HepG2 (cell line): ENCODE data around the gene PAFAH1B2. TPM values are rescaled to one million over a fixed set of nuclear protein-coding genes. Genes with fewer than 3 reads are reported as not detected.

ENCODE experiments used
- BHLHE40 ChIP-seq: IDR thresholded peaks from 2 replicates; pipeline ENCODE4 v1.6.1; 2011; ENCODE audit warnings: low read length, improper control_type of control experiment
- CENPBD1 ChIP-seq: sonication (generic); formaldehyde crosslinking; IDR thresholded peaks from 2 replicates; pipeline ENCODE4 v1.8.0; 2022; ENCODE audit warnings: missing genetic modification reagents, low read depth, mild to moderate bottlenecking, borderline replicate concordance
- HES4 ChIP-seq: sonication (generic); formaldehyde crosslinking; IDR thresholded peaks from 2 replicates; pipeline ENCODE4 v1.9.0; 2021; ENCODE audit warnings: mild to moderate bottlenecking, missing genetic modification reagents, borderline replicate concordance
- HNRNPL ChIP-seq: fragments of 200-400 bp; formaldehyde crosslinking; IDR thresholded peaks from 2 replicates; pipeline ENCODE4 v1.6.1; 2017; ENCODE audit warnings: mild to moderate bottlenecking, low read depth, low read length
- IRX3 ChIP-seq: sonication (generic); formaldehyde crosslinking; IDR thresholded peaks from 2 replicates; pipeline ENCODE4 v1.8.1; 2023; ENCODE audit warnings: mild to moderate bottlenecking, low read depth, missing genetic modification reagents, borderline replicate concordance
- JARID2 ChIP-seq: sonication (generic); formaldehyde crosslinking; IDR thresholded peaks from 2 replicates; pipeline ENCODE4 v1.8.1; 2023; ENCODE audit warnings: missing genetic modification reagents, inconsistent platforms; ENCODE audit not compliant: insufficient replicate concordance
- KLF15 ChIP-seq: sonication (generic); formaldehyde crosslinking; IDR thresholded peaks from 2 replicates; pipeline ENCODE4 v1.8.1; 2023; ENCODE audit warnings: borderline replicate concordance, mild to moderate bottlenecking, inconsistent platforms, missing genetic modification reagents, mixed read lengths
- LCORL ChIP-seq, 2 experiments: fragments of 450-650 bp in 1 of 2; sonication (generic) in 1 of 2; formaldehyde crosslinking in 1 of 2; IDR thresholded peaks; 2 replicates each; pipeline versions ENCODE4 v1.5.0 to v1.6.1; 2017 to 2020; ENCODE audit warnings: antibody characterized with exemption in 1 of 2, missing genetic modification reagents in 1 of 2
- PRDM15 ChIP-seq: sonication (generic); formaldehyde crosslinking; IDR thresholded peaks from 2 replicates; pipeline ENCODE4 v1.4.0; 2020; ENCODE audit warnings: missing genetic modification reagents
- SMYD3 ChIP-seq: sonication (generic); formaldehyde crosslinking; IDR thresholded peaks from 2 replicates; pipeline ENCODE4 v1.8.1; 2023; ENCODE audit warnings: mild to moderate bottlenecking, missing genetic modification reagents
- SRF ChIP-seq: IDR thresholded peaks from 2 replicates; pipeline ENCODE4 v1.6.1; 2011; ENCODE audit warnings: mild to moderate bottlenecking, low read depth, low read length, moderate library complexity
- U2AF2 ChIP-seq: fragments of 200-400 bp; formaldehyde crosslinking; IDR thresholded peaks from 2 replicates; pipeline ENCODE4 v1.6.1; 2017; ENCODE audit warnings: low read depth, mild to moderate bottlenecking, low read length
- ZFX ChIP-seq: sonication (generic); formaldehyde crosslinking; IDR thresholded peaks from 2 replicates; pipeline ENCODE4 v1.4.0; 2020; ENCODE audit warnings: mild to moderate bottlenecking, low read depth, missing genetic modification reagents, moderate library complexity
- ZGPAT ChIP-seq: IDR thresholded peaks from 2 replicates; pipeline ENCODE4 v1.6.1; 2016; ENCODE audit warnings: mild to moderate bottlenecking
- ZNF143 ChIP-seq: sonication (generic); formaldehyde crosslinking; IDR thresholded peaks from 2 replicates; pipeline ENCODE4 v1.4.0; 2020; ENCODE audit warnings: missing genetic modification reagents
- ZNF234 ChIP-seq: sonication (generic); formaldehyde crosslinking; conservative IDR thresholded peaks from 2 replicates; pipeline ENCODE4 v1.5.1; 2020; ENCODE audit warnings: mild to moderate bottlenecking, missing genetic modification reagents
- ZNF552 ChIP-seq: sonication (generic); formaldehyde crosslinking; IDR thresholded peaks from 2 replicates; pipeline ENCODE4 v1.9.0; 2022; ENCODE audit warnings: missing genetic modification reagents, mild to moderate bottlenecking, borderline replicate concordance
- ZNF850 ChIP-seq: sonication (generic); formaldehyde crosslinking; conservative IDR thresholded peaks from 2 replicates; pipeline ENCODE4 v1.9.0; 2021; ENCODE audit warnings: mild to moderate bottlenecking, missing genetic modification reagents
- ZSCAN31 ChIP-seq: sonication (generic); formaldehyde crosslinking; IDR thresholded peaks from 2 replicates; pipeline ENCODE4 v1.5.0; 2020; ENCODE audit warnings: low read depth, mild to moderate bottlenecking, missing genetic modification reagents
- polyA plus RNA-seq, 8 experiments: library from polyadenylated mRNA; depleted of rRNA in 3 of 8; stranded (reverse) in 7 of 8; unstranded in 1 of 8; fragments of >200 nt; fragmentation: Illumina TruSeq in 4 of 8; extraction: Trizol in 4 of 8; gene quantifications; 2 replicates each; pipeline versions ENCODE4 v1.2.1 to v1.2.3, GENCODE V29; 2011 to 2016; ENCODE audit warnings: low read depth in 4 of 8, missing spikeins in 1 of 8, mixed read lengths in 1 of 8; ENCODE audit not compliant: insufficient read depth in 1 of 8
- total RNA-seq, 5 experiments: library from RNA; depleted of rRNA; stranded (reverse); fragments of >200 nt; fragmentation: Illumina TruSeq; extraction: Trizol; gene quantifications; 2 replicates each; pipeline ENCODE4 v1.2.3, GENCODE V29; 2016; ENCODE audit warnings: low read depth in 1 of 5
- TF ChIP-seq, protein P1 (sequence below): sonication (generic); formaldehyde crosslinking; IDR thresholded peaks from 2 replicates; pipeline ENCODE4 v1.4.0; 2020; ENCODE audit warnings: mild to moderate bottlenecking, low read depth, missing genetic modification reagents
- TF ChIP-seq, protein P2 (sequence below): sonication (generic); formaldehyde crosslinking; IDR thresholded peaks from 2 replicates; pipeline ENCODE4 v1.8.0; 2023; ENCODE audit warnings: mild to moderate bottlenecking, missing genetic modification reagents

PAFAH1B2 gene
- total and polyA plus RNA-seq, 2 of the 13 experiments (the other 11 are each of a cell fraction or from before 2014, with no cell fraction given): 28.8 to 104 TPM

- TF ChIP-seq IRX3 (CRISPR knock-in tag) (no peak), JARID2 (no peak), ZGPAT (CRISPR knock-in tag) (peak; percentile 84), ZNF234 (CRISPR knock-in tag) (0 out of 2 replicates have a peak, but pooled peaks have one; percentile 32), ZNF552 (CRISPR knock-in tag) (no peak), BHLHE40 (no peak), HNRNPL (peak; percentile 30; the same call in 1 of the 2 replicates), KLF15 (no peak; the same call in 1 of the 2 replicates), HES4 (CRISPR knock-in tag) (no peak), SMYD3 (no peak), SRF (no peak; the same call in 1 of the 2 replicates), U2AF2 (no peak), ZNF850 (CRISPR knock-in tag) (0 out of 2 replicates have a peak, but pooled peaks have one; percentile 48), ZNF143 (CRISPR knock-in tag) (no peak), PRDM15 (CRISPR knock-in tag) (peak; percentile 41; the same call in 1 of the 2 replicates), ZSCAN31 (CRISPR knock-in tag) (peak; percentile 92), LCORL (IDR thresholded peaks at IDR 0.05) (no peak), LCORL (CRISPR knock-in tag; IDR thresholded peaks at IDR 0.05) (peak; percentile 75), CENPBD1 (CRISPR knock-in tag) (no peak), ZFX (CRISPR knock-in tag) (no peak; the same call in 1 of the 2 replicates)
- TF ChIP-seq, protein P1, sequence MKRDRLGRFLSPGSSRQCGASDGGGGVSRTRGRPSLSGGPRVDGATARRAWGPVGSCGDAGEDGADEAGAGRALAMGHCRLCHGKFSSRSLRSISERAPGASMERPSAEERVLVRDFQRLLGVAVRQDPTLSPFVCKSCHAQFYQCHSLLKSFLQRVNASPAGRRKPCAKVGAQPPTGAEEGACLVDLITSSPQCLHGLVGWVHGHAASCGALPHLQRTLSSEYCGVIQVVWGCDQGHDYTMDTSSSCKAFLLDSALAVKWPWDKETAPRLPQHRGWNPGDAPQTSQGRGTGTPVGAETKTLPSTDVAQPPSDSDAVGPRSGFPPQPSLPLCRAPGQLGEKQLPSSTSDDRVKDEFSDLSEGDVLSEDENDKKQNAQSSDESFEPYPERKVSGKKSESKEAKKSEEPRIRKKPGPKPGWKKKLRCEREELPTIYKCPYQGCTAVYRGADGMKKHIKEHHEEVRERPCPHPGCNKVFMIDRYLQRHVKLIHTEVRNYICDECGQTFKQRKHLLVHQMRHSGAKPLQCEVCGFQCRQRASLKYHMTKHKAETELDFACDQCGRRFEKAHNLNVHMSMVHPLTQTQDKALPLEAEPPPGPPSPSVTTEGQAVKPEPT (CRISPR knock-in tag): peak; percentile 73; the same call in 1 of the 2 replicates
- TF ChIP-seq, protein P2, sequence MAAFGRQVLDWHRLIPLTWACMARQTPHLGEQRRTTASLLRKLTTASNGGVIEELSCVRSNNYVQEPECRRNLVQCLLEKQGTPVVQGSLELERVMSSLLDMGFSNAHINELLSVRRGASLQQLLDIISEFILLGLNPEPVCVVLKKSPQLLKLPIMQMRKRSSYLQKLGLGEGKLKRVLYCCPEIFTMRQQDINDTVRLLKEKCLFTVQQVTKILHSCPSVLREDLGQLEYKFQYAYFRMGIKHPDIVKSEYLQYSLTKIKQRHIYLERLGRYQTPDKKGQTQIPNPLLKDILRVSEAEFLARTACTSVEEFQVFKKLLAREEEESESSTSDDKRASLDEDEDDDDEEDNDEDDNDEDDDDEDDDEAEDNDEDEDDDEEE (CRISPR knock-in tag): no peak
Observed at GRCh38 chr11:117143871-117144476, at the start of gene PAFAH1B2 (continued).
